CD14-positive monocyte (primary cell): ENCODE measurements around the gene EIF3K. TPM values are rescaled to one million over a fixed set of nuclear protein-coding genes. Genes with fewer than 3 reads are reported as not detected.

Experiments
- DNase-seq, 3 donors: peaks; one replicate each; pipeline ENCODE4 v3.0.0-alpha.2; 2011 to 2022
- H2AFZ ChIP-seq: 2 replicates; pipeline ENCODE4 v1.6.0; 2012; ENCODE audit warnings: mild to moderate bottlenecking, low read depth, low read length, inconsistent platforms; ENCODE audit not compliant: insufficient read depth, poor library complexity, severe bottlenecking
- H3K27ac ChIP-seq, 2 donors: 1 replicate in 1 of 2; 2 replicates in 1 of 2; pipeline ENCODE4 v1.5.1; 2012 to 2013; ENCODE audit warnings: low read length in 2 of 2, control low read depth in 1 of 2, inconsistent platforms in 1 of 2, low read depth in 1 of 2, mild to moderate bottlenecking in 1 of 2
- H3K27me3 ChIP-seq, 2 donors: one replicate each; pipeline versions ENCODE4 v1.6.0 to v1.6.1; 2011 to 2013; ENCODE audit warnings: low read length in 2 of 2; ENCODE audit not compliant: control insufficient read depth in 2 of 2, insufficient read depth in 2 of 2
- H3K36me3 ChIP-seq, 2 donors: replicated peaks in 1 of 2; 1 replicate in 1 of 2; 2 replicates in 1 of 2; pipeline versions ENCODE4 v1.5.1 to v1.6.1; 2012 to 2013; ENCODE audit warnings: low read length in 2 of 2, control low read depth in 1 of 2, inconsistent platforms in 1 of 2, mild to moderate bottlenecking in 1 of 2; ENCODE audit not compliant: insufficient read depth in 2 of 2, control insufficient read depth in 1 of 2
- H3K4me1 ChIP-seq, 2 donors: 1 replicate in 1 of 2; 2 replicates in 1 of 2; pipeline versions ENCODE4 v1.5.1 to v1.6.1; 2012 to 2013; ENCODE audit warnings: low read length in 2 of 2, control low read depth in 1 of 2, inconsistent platforms in 1 of 2, mild to moderate bottlenecking in 1 of 2, moderate library complexity in 1 of 2; ENCODE audit not compliant: insufficient read depth in 2 of 2, control insufficient read depth in 1 of 2
- H3K4me2 ChIP-seq: replicated peaks from 2 replicates; pipeline ENCODE3; 2012; ENCODE audit warnings: low read length, moderate library complexity, mild to moderate bottlenecking; ENCODE audit not compliant: poor library complexity, severe bottlenecking; ENCODE audit errors: extremely low read depth
- H3K4me3 ChIP-seq, 3 experiments: fragments of 200-600 bp in 1 of 3; sonication (generic) in 1 of 3; replicated peaks in 1 of 3; 1 replicate in 2 of 3; 2 replicates in 1 of 3; pipeline ENCODE4 v1.5.1; 2011 to 2013; ENCODE audit warnings: low read length in 3 of 3, mild to moderate bottlenecking in 3 of 3, control low read depth in 2 of 3, low read depth in 2 of 3, inconsistent platforms in 1 of 3, moderate library complexity in 1 of 3
- H3K79me2 ChIP-seq: 2 replicates; pipeline ENCODE4 v1.6.0; 2012; ENCODE audit warnings: mild to moderate bottlenecking, control low read depth, inconsistent platforms, low read length, moderate library complexity; ENCODE audit not compliant: insufficient read depth
- H3K9ac ChIP-seq: 2 replicates; pipeline ENCODE4 v1.6.0; 2017; ENCODE audit warnings: low read length, mild to moderate bottlenecking; ENCODE audit not compliant: insufficient read depth, poor library complexity, severe bottlenecking
- H3K9me3 ChIP-seq, 2 donors: replicated peaks in 1 of 2; 1 replicate in 1 of 2; 2 replicates in 1 of 2; pipeline versions ENCODE4 v1.5.1 to v1.6.1; 2012 to 2013; ENCODE audit warnings: low read length in 2 of 2, control low read depth in 1 of 2; ENCODE audit not compliant: control insufficient read depth in 1 of 2, insufficient read depth in 1 of 2
- H4K20me1 ChIP-seq: 2 replicates; pipeline ENCODE4 v1.6.0; 2012; ENCODE audit warnings: mild to moderate bottlenecking, low read length, control low read depth, moderate library complexity; ENCODE audit not compliant: insufficient read depth
- H3K27ac Mint-ChIP-seq, 7 donors: one replicate each; pipeline ENCODE4 v1.8.0; 2020; ENCODE audit warnings: mild to moderate bottlenecking in 7 of 7, mixed read lengths in 7 of 7, moderate library complexity in 6 of 7, inconsistent platforms in 2 of 7
- H3K27me3 Mint-ChIP-seq, 3 donors: one replicate each; pipeline ENCODE4 v1.8.0; 2021 to 2022; ENCODE audit warnings: low read depth in 3 of 3, mild to moderate bottlenecking in 3 of 3, mixed read lengths in 3 of 3, moderate library complexity in 3 of 3, inconsistent platforms in 1 of 3
- H3K36me3 Mint-ChIP-seq, 2 donors: one replicate each; pipeline ENCODE4 v1.8.0; 2020; ENCODE audit warnings: mixed read lengths in 2 of 2, inconsistent platforms in 1 of 2, mild to moderate bottlenecking in 1 of 2
- H3K4me1 Mint-ChIP-seq: one replicate; pipeline ENCODE4 v1.8.0; 2020; ENCODE audit warnings: mild to moderate bottlenecking, mixed read lengths
- H3K4me3 Mint-ChIP-seq, 2 donors: one replicate each; pipeline ENCODE4 v1.8.0; 2020; ENCODE audit warnings: mild to moderate bottlenecking in 2 of 2, mixed read lengths in 2 of 2, moderate library complexity in 1 of 2
- H3K9me3 Mint-ChIP-seq, 7 donors: one replicate each; pipeline ENCODE4 v1.8.0; 2020 to 2022; ENCODE audit warnings: mixed read lengths in 7 of 7, mild to moderate bottlenecking in 6 of 7, moderate library complexity in 6 of 7, inconsistent platforms in 2 of 7
- CTCF ChIP-seq: fragments of 200-600 bp; IDR thresholded peaks from one replicate; pipeline ENCODE4 v1.8.0; 2022; ENCODE audit warnings: antibody characterized with exemption, mild to moderate bottlenecking
- WGBS: methylation state at CpG from one replicate; pipeline ENCODE4 v1.1.5; 2013; ENCODE audit warnings: missing lambda C conversion rate; ENCODE audit not compliant: insufficient coverage; 5-methylcytosine and 5-hydroxymethylcytosine counted together
- intact Hi-C, 2 donors: fragments of 100-400 bp; cut with micrococcal nuclease; formaldehyde crosslinking; loops; one replicate each; pipeline versions ENCODE4 v1.15.0 to v1.15.1; 2023
- polyA plus RNA-seq, 3 donors: library from polyadenylated mRNA; depleted of rRNA in 1 of 3; unstranded in 2 of 3; stranded (reverse) in 1 of 3; fragments of 300-500 nt in 2 of 3; fragments of >200 nt in 1 of 3; fragmentation: Illumina TruSeq in 2 of 3; gene quantifications; 1 replicate in 2 of 3; 2 replicates in 1 of 3; pipeline ENCODE4 v1.2.3, GENCODE V29; 2012 to 2021

EIF3K gene
- polyA plus RNA-seq, 3 donors = 326 to 1,088 (median 381) TPM

DNA sequence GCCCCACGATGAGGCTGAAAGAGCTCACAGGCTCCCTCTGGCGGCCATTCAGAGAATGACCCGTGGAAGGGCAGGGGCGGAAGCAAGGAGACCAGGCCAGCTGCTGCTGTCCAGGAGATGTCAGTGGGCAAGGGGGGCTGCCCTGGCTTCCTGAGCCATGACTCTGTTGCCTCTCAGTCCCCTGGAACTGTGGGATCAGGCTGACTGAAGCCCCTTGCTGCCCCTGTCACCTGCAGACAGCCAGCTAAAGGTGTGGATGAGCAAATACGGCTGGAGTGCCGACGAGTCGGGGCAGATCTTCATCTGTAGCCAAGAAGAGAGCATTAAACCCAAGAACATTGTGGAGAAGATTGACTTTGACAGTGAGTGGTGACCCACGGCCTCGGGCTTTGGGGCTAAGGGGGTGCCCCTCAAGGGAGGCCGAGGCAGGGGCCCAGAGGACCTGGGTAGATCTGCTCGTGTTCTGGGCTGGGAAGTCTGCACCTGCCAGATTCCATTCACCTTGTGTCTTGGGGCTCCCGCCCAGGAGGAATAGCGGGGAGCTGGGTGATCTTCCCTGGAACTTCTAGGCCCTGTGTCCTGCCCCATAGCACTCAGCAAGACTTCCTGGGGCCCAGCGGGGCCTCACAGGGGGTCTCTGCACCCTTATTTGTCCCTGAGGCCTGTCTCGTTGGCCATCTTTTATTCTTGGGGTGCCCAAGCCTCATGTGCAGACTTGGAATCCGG is 15.9 kb downstream of the EIF3K start:
- Mint-ChIP-seq H3K9me3 (peaks cover 0 to 2% (median 0%) of the 10 kb centered on the region in 7 donors), H3K27me3 (peaks cover 0 to 1% (median 0%) of the 10 kb centered on the region in 3 donors), H3K4me1 (peaks cover 21% of the 10 kb centered on the region), H3K36me3 (peaks cover 42 to 76% of the 10 kb centered on the region in 2 donors), H3K27ac (peak overlapping the region; percentile 45 to 92 (median 78)), H3K4me3 (peak overlapping the region in 1 of 2 donors; percentile 48)
- H3K4me2 ChIP-seq = no peak overlapping the region
- WGBS = 73% methylated on average over 15 of the region's 17 CpGs
- H3K27me3 ChIP-seq = no peaks in the 10 kb centered on the region
- no peaks in the 10 kb centered on the region for H3K9me3 ChIP-seq
- H3K4me1 ChIP-seq = peaks cover 10 to 17% of the 10 kb centered on the region in 2 donors
- peak; percentile 85 for TF ChIP-seq CTCF
- H2AFZ ChIP-seq = no peak overlapping the region
- intact Hi-C loops = loop anchor here (2.0 to 10.0 kb wide), 5 partner anchors 88 to 300 kb away; partner anchors contain the start of genes FAM98C (in 2 of the 2), MRPS12 (in 1 of the 2) and SARS2 (in 1 of the 2)
- peak overlapping the region; percentile 17 to 25 for H3K27ac ChIP-seq
- H4K20me1 ChIP-seq = peaks cover 16% of the 10 kb centered on the region
- DNase-seq = peak; percentile 64 to 72 (median 71)
- H3K79me2 ChIP-seq = no peaks in the 10 kb centered on the region
- H3K4me3 ChIP-seq = no peak overlapping the region
- peaks cover 39 to 64% of the 10 kb centered on the region in 2 donors for H3K36me3 ChIP-seq
- no peak overlapping the region for H3K9ac ChIP-seq

GRCh38 chr19:38635483-38636399 is 16.8 kb downstream of the EIF3K start:
- Histone ChIP-seq H3K79me2 (no peaks in the 10 kb centered on the region), H3K4me3 (no peak overlapping the region), H3K9ac (no peak overlapping the region), H3K36me3 (peaks cover 35 to 57% of the 10 kb centered on the region in 2 donors), H3K9me3 (no peaks in the 10 kb centered on the region), H3K4me2 (no peak overlapping the region), H4K20me1 (peaks cover 15% of the 10 kb centered on the region), H3K27ac (peak overlapping the region in 1 of 2 donors; percentile 36), H2AFZ (no peak overlapping the region), H3K27me3 (no peaks in the 10 kb centered on the region), H3K4me1 (peaks cover 10 to 17% of the 10 kb centered on the region in 2 donors)
- peaks cover 21% of the 10 kb centered on the region for H3K4me1 Mint-ChIP-seq
- H3K27me3 Mint-ChIP-seq = peaks cover 0 to 1% (median 0%) of the 10 kb centered on the region in 3 donors
- H3K4me3 Mint-ChIP-seq = no peak overlapping the region
- H3K9me3 Mint-ChIP-seq = peaks cover 0 to 2% (median 0%) of the 10 kb centered on the region in 7 donors
- peaks cover 37 to 68% of the 10 kb centered on the region in 2 donors for H3K36me3 Mint-ChIP-seq
- H3K27ac Mint-ChIP-seq = peak overlapping the region in 3 of 7 donors; percentile 27 to 92 (median 61)
- no peak for DNase-seq
- TF ChIP-seq CTCF = no peak
- intact Hi-C loops = loop anchor here (2.0 to 10.0 kb wide), 4 partner anchors 91 to 299 kb away; partner anchors contain the start of genes FAM98C (in 2 of the 2), MRPS12 (in 1 of the 2) and SARS2 (in 1 of the 2)
- WGBS = 95% methylated on average over 15 of the region's 17 CpGs
